Endothelial cell of umbilical vein (primary cell): ENCODE data around the gene CCDC85C. TPM values are rescaled to one million over a fixed set of nuclear protein-coding genes. Genes with fewer than 3 reads are reported as not detected.

Experiments used
- BruUV-seq: library from RNA; stranded (reverse); fragments of 400-500 nt; replicated peaks from 2 replicates; lab custom pipeline; 2021; lab: Mats Ljungman, UMichigan
- CTCF ChIA-PET: fragments of 300-600, 350-600 bp; sonication (Branson Sonifier 250); formaldehyde crosslinking; loops from one replicate; lab custom pipeline; 2021; ENCODE audit warnings: antibody characterized with exemption, inconsistent platforms; lab: Charles Lee
- POLR2A ChIA-PET: fragments of 300-600, 350-600 bp; sonication (Branson Sonifier 250); formaldehyde crosslinking; loops from one replicate; lab custom pipeline; 2021; ENCODE audit warnings: antibody characterized with exemption, inconsistent platforms; lab: Charles Lee
- DNase-seq: peaks from one replicate; pipeline ENCODE4 v3.0.0-alpha.2; 2011; ENCODE audit warnings: low read depth, low spot score
- FAIRE-seq: peaks from 2 replicates; lab custom pipeline; 2011; peaks lifted over from hg19 to GRCh38; lab: Jason Lieb, UNC
- H2AFZ ChIP-seq: 2 replicates; pipeline ENCODE4 v1.6.0; 2012; ENCODE audit warnings: low read depth, low read length, control low read depth, inconsistent platforms
- H3K27ac ChIP-seq: 2 replicates; pipeline ENCODE4 v1.5.1; 2011; ENCODE audit warnings: low read depth, mild to moderate bottlenecking, control low read depth, low read length, moderate library complexity; ENCODE audit not compliant: insufficient read depth
- H3K27me3 ChIP-seq, 2 experiments: 2 replicates each; pipeline versions ENCODE4 v1.6.0 to v1.6.1; 2011; ENCODE audit warnings: low read length in 2 of 2, mixed read lengths in 1 of 2; ENCODE audit not compliant: control insufficient read depth in 2 of 2, insufficient read depth in 2 of 2
- H3K36me3 ChIP-seq, 2 experiments: 2 replicates in 1 of 2; 3 replicates in 1 of 2; pipeline ENCODE4 v1.5.1; 2011; ENCODE audit warnings: low read length in 2 of 2, mild to moderate bottlenecking in 1 of 2, moderate library complexity in 1 of 2; ENCODE audit not compliant: control insufficient read depth in 2 of 2, insufficient read depth in 2 of 2; ENCODE audit errors: extremely low read depth in 1 of 2
- H3K4me1 ChIP-seq: 3 replicates; pipeline ENCODE4 v1.5.1; 2011; ENCODE audit warnings: mild to moderate bottlenecking, low read length; ENCODE audit not compliant: control insufficient read depth, insufficient read depth; ENCODE audit errors: extremely low read depth
- H3K4me2 ChIP-seq: 2 replicates; pipeline ENCODE4 v1.6.1; 2011; ENCODE audit warnings: low read length, control low read depth, mixed read lengths; ENCODE audit not compliant: insufficient read depth
- H3K4me3 ChIP-seq, 3 experiments: fragments of 200-600 bp in 1 of 3; sonication (generic), shearing (Covaris generic) in 1 of 3; replicated peaks in 1 of 3; 2 replicates each; pipeline ENCODE4 v1.5.1; 2011 to 2016; ENCODE audit warnings: control low read depth in 3 of 3, low read length in 3 of 3, mild to moderate bottlenecking in 2 of 3, inconsistent platforms in 1 of 3, low read depth in 1 of 3, moderate library complexity in 1 of 3; ENCODE audit not compliant: insufficient read depth in 1 of 3
- H3K79me2 ChIP-seq: 2 replicates; pipeline ENCODE4 v1.6.0; 2012; ENCODE audit warnings: low read length, inconsistent platforms; ENCODE audit not compliant: control insufficient read depth, insufficient read depth
- H3K9ac ChIP-seq: replicated peaks from 2 replicates; pipeline ENCODE3; 2011; ENCODE audit warnings: low read length, control low read depth; ENCODE audit not compliant: insufficient read depth; ENCODE audit errors: extremely low read depth
- H3K9me1 ChIP-seq: replicated peaks from 3 replicates; pipeline ENCODE4 v1.6.0; 2011; ENCODE audit warnings: mild to moderate bottlenecking, low read length; ENCODE audit not compliant: control insufficient read depth, insufficient read depth; ENCODE audit errors: extremely low read depth
- H3K9me3 ChIP-seq: replicated peaks from 2 replicates; pipeline ENCODE4 v1.5.1; 2012; ENCODE audit warnings: low read length, inconsistent platforms; ENCODE audit not compliant: control insufficient read depth, insufficient read depth
- H4K20me1 ChIP-seq: replicated peaks from 2 replicates; pipeline ENCODE3; 2011; ENCODE audit warnings: mild to moderate bottlenecking, low read length; ENCODE audit not compliant: control insufficient read depth, insufficient read depth; ENCODE audit errors: extremely low read depth
- CTCF ChIP-seq, 2 donors: IDR thresholded peaks; 1 replicate in 1 of 2; 2 replicates in 1 of 2; pipeline ENCODE4 v1.5.1; 2011; ENCODE audit warnings: low read length in 2 of 2, mild to moderate bottlenecking in 2 of 2, moderate library complexity in 2 of 2, control low read depth in 1 of 2, inconsistent platforms in 1 of 2, low read depth in 1 of 2; ENCODE audit not compliant: insufficient read depth in 1 of 2; ENCODE audit errors: extremely low read depth in 1 of 2
- POLR2AphosphoS5 ChIP-seq: IDR thresholded peaks from 2 replicates; pipeline ENCODE4 v1.6.1; 2012; ENCODE audit warnings: low read depth, mild to moderate bottlenecking, control low read depth, low read length, moderate library complexity; ENCODE audit not compliant: insufficient read depth
- dilution Hi-C: fragments of 300-500 bp; cut with MboI; formaldehyde crosslinking; loops from one replicate; pipeline ENCODE4 v1.15.0; 2019; ENCODE audit warnings: low sequenced_read_pairs; ENCODE audit not compliant: extremely low pct_ligation_motif_present
- intact Hi-C: fragments of 100-400 bp; cut with micrococcal nuclease; formaldehyde crosslinking; loops from one replicate; pipeline ENCODE4 v1.10.0; 2022
- polyA plus RNA-seq, 4 experiments: library from polyadenylated mRNA; depleted of rRNA in 3 of 4; stranded (reverse) in 3 of 4; unstranded in 1 of 4; fragments of >200 nt; gene quantifications; 2 replicates each; pipeline versions ENCODE4 v1.2.1 to v1.2.3, GENCODE V29; 2011 to 2012; ENCODE audit warnings: missing spikeins in 1 of 4
- total RNA-seq: library from RNA; stranded (reverse); gene quantifications from 2 replicates; pipeline ENCODE4 v1.2.3, GENCODE V29; 2021

The CCDC85C gene
- total and polyA plus RNA-seq, 2 donors (not counting 3 experiments of a cell fraction or from before 2014, with no cell fraction given): 7.5 to 17.8 TPM

DNA sequence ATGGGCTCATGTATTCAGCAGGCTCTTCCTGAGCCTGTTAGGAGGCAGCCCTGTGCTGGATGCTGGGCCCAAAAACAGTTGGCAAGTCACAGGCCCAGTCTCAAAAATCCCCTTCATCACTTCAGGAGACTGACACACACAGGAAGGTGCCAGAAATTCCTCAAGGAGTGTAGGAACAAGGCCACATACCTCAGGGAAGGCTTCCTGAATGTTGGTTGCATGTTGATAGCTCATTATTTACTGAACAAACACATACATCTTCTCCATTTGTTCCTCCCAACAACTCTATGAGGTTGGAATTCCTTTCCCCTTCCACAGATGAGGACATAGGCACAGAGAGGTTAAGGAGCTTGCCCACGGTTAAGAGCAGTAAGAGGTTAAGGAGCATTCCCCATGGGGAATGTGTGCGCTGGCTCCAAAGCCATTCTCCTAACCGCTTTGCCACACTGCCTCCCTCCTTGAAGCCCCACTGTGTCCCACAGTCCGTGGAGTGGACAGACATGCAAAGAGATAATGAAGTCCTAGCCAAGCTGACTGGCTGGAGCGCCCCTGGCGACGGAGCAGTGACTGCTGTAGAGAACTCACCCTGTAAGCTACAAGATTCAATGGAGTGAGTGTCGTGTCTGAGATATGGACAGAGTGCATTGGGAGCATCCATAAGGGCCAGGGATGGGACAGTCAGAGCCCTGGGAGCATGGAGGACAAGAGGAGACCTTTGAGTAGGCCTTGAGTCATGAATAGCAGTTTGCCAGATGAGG is 44.2 kb upstream of the CCDC85C start:
- Histone ChIP-seq H3K36me3 (no peaks in the 10 kb centered on the region), H3K27ac (no peak overlapping the region), H3K4me1 (no peaks in the 10 kb centered on the region), H4K20me1 (no peaks in the 10 kb centered on the region), H3K9me3 (no peaks in the 10 kb centered on the region), H3K4me2 (no peak overlapping the region), H3K79me2 (no peaks in the 10 kb centered on the region), H3K9ac (no peak overlapping the region), H3K27me3 (no peaks in the 10 kb centered on the region), H3K4me3 (no peak overlapping the region), H2AFZ (no peak overlapping the region), H3K9me1 (no peaks in the 10 kb centered on the region)
- FAIRE-seq: no peak
- intact Hi-C loops: no loop called here
- POLR2A ChIA-PET: no interaction called here
- no peak for DNase-seq
- no TSS peak for BruUV-seq
- CTCF ChIA-PET: interaction anchor here (1.9 kb wide), 1 partner anchor 9 kb away, joined by 3 read pairs; no protein-coding TSS in a partner anchor
- TF ChIP-seq CTCF (IDR thresholded peaks at IDR 0.05; ENCODE audit: extremely low read depth in 1 of 2, insufficient read depth in 1 of 2, low read depth in 1 of 2, low read length in 2 of 2): no peak
- dilution Hi-C loops: no loop called here

DNA sequence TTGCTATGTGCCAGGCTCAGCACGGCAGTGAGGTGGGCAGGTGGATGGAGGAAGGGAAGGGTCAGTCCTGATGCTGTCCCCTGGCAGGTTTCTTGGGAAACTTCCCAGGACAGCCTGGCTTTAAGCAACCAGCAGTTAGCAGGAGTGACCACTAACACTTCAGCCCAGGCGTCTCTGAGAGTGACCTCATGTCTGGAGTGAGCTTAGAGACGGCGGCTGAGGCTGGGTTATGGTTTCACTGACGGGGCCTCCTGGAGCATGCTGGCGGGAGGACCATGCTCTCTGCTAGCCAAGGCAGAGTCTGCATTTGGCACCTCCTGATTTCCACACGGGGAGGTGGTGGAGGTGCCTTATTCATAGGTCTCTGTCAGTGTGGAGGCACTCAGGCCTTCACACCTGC is 43.4 kb upstream of the CCDC85C start:
- Histone ChIP-seq H3K27me3 (no peaks in the 10 kb centered on the region), H3K9me1 (no peaks in the 10 kb centered on the region), H3K9ac (no peak overlapping the region), H3K4me1 (no peaks in the 10 kb centered on the region), H3K4me3 (no peak overlapping the region), H3K36me3 (no peaks in the 10 kb centered on the region), H3K27ac (no peak overlapping the region), H3K4me2 (no peak overlapping the region), H3K9me3 (no peaks in the 10 kb centered on the region), H4K20me1 (no peaks in the 10 kb centered on the region), H3K79me2 (no peaks in the 10 kb centered on the region), H2AFZ (no peak overlapping the region)
- FAIRE-seq: no peak
- CTCF ChIA-PET: interaction anchor here (1.9 kb wide), 1 partner anchor 10 kb away, joined by 3 read pairs; no protein-coding TSS in a partner anchor
- TF ChIP-seq POLR2AphosphoS5: no peak
- intact Hi-C loops (no loop called here), dilution Hi-C loops (no loop called here)
- POLR2A ChIA-PET: no interaction called here
- no peak for DNase-seq
- no TSS peak for BruUV-seq
